WTC11 (cell line): ENCODE data around the gene HDX. TPM values are rescaled to one million over a fixed set of nuclear protein-coding genes. Genes with fewer than 3 reads are reported as not detected.
"Not testable (repeated sequence)": the region's sequence is repeated elsewhere in the genome, so short reads cannot be mapped to it uniquely, and the experiment has no call there.

Experiments
- ATAC-seq: fragments of 200-7000 bp; cut with Tn5 transposase; 2 replicates; pipeline ENCODE4 v1.10.0; 2021; ENCODE audit warnings: mild to moderate bottlenecking, moderate library complexity
- CTCF ChIA-PET: fragments of 300-600 bp; sonication (Branson Sonifier 250); formaldehyde crosslinking; loops from one replicate; lab custom pipeline; 2021; ENCODE audit warnings: antibody characterized with exemption; lab: Charles Lee
- POLR2A ChIA-PET: fragments of 350-600 bp; sonication (Branson Sonifier 250); formaldehyde crosslinking; loops from one replicate; lab custom pipeline; 2021; ENCODE audit warnings: antibody characterized with exemption; lab: Charles Lee
- DNase-seq: peaks from one replicate; pipeline ENCODE4 v3.0.0; 2021; ENCODE audit warnings: low spot score
- H3K27ac Mint-ChIP-seq: 2 replicates; pipeline ENCODE4 v1.8.0; 2021; ENCODE audit warnings: mixed read lengths
- H3K27me3 Mint-ChIP-seq: 2 replicates; pipeline ENCODE4 v1.8.0; 2021; ENCODE audit warnings: low read depth, mild to moderate bottlenecking, moderate library complexity, mixed read lengths
- H3K36me3 Mint-ChIP-seq: 2 replicates; pipeline ENCODE4 v1.8.0; 2021; ENCODE audit warnings: mixed read lengths
- H3K4me1 Mint-ChIP-seq: 2 replicates; pipeline ENCODE4 v1.8.0; 2022; ENCODE audit warnings: mixed read lengths
- H3K4me3 Mint-ChIP-seq: 2 replicates; pipeline ENCODE4 v1.8.0; 2021; ENCODE audit warnings: mild to moderate bottlenecking, moderate library complexity, mixed read lengths
- H3K9me3 Mint-ChIP-seq: 2 replicates; pipeline ENCODE4 v1.8.0; 2021; ENCODE audit warnings: mixed read lengths
- AFF4 ChIP-seq: sonication (generic); formaldehyde crosslinking; IDR thresholded peaks from 2 replicates; pipeline ENCODE4 v1.8.1; 2023; ENCODE audit warnings: mild to moderate bottlenecking, missing genetic modification reagents, borderline replicate concordance
- CDX4 ChIP-seq: fragments of 250-450 bp; sonication (Bioruptor Pico); IDR thresholded peaks from 2 replicates; pipeline ENCODE4 v1.9.0; 2021; ENCODE audit warnings: moderate library complexity, mild to moderate bottlenecking, inconsistent platforms, borderline replicate concordance
- HMGA2 ChIP-seq: fragments of 250-450 bp; sonication (Bioruptor Pico); IDR thresholded peaks from 2 replicates; pipeline ENCODE4 v1.4.0; 2021; ENCODE audit warnings: mild to moderate bottlenecking, moderate library complexity
- IRF2 ChIP-seq: sonication (generic); formaldehyde crosslinking; IDR thresholded peaks from 2 replicates; pipeline ENCODE4 v1.8.0; 2022; ENCODE audit warnings: low read depth, missing genetic modification reagents, borderline replicate concordance
- JUN ChIP-seq: sonication (generic); formaldehyde crosslinking; IDR thresholded peaks from 2 replicates; pipeline ENCODE4 v1.8.0; 2023; ENCODE audit warnings: mild to moderate bottlenecking, missing genetic modification reagents
- MXD4 ChIP-seq: fragments of 250-450 bp; sonication (Bioruptor Pico); IDR thresholded peaks from 2 replicates; pipeline ENCODE4 v1.8.0; 2021; ENCODE audit warnings: mild to moderate bottlenecking, moderate library complexity, borderline replicate concordance
- NR3C1 ChIP-seq: sonication (generic); formaldehyde crosslinking; conservative IDR thresholded peaks from 2 replicates; pipeline ENCODE4 v1.8.1; 2023; ENCODE audit warnings: low read depth, mild to moderate bottlenecking, missing genetic modification reagents
- OVOL2 ChIP-seq: fragments of 250-450 bp; sonication (Bioruptor Pico); IDR thresholded peaks from 2 replicates; pipeline ENCODE4 v1.9.0; 2021; ENCODE audit warnings: mild to moderate bottlenecking, borderline replicate concordance
- PREB ChIP-seq: sonication (generic); formaldehyde crosslinking; IDR thresholded peaks from 2 replicates; pipeline ENCODE4 v1.8.1; 2022; ENCODE audit warnings: mild to moderate bottlenecking, missing genetic modification reagents, moderate library complexity, borderline replicate concordance
- PRRX2 ChIP-seq: fragments of 250-450 bp; sonication (Bioruptor Pico); IDR thresholded peaks from 2 replicates; pipeline ENCODE4 v1.8.0; 2021; ENCODE audit warnings: mild to moderate bottlenecking
- RORB ChIP-seq: fragments of 250-450 bp; sonication (Bioruptor Pico); IDR thresholded peaks from 2 replicates; pipeline ENCODE4 v1.9.0; 2021; ENCODE audit warnings: mild to moderate bottlenecking
- SMAD3 ChIP-seq: sonication (generic); formaldehyde crosslinking; IDR thresholded peaks from 2 replicates; pipeline ENCODE4 v1.8.0; 2022; ENCODE audit warnings: missing genetic modification reagents, mild to moderate bottlenecking, borderline replicate concordance
- SMAD4 ChIP-seq: sonication (generic); formaldehyde crosslinking; IDR thresholded peaks from 2 replicates; pipeline ENCODE4 v1.8.0; 2022; ENCODE audit warnings: mild to moderate bottlenecking, missing genetic modification reagents
- SP1 ChIP-seq: sonication (generic); formaldehyde crosslinking; conservative IDR thresholded peaks from 2 replicates; pipeline ENCODE4 v1.8.1; 2022; ENCODE audit warnings: missing genetic modification reagents
- ZNF138 ChIP-seq: sonication (generic); formaldehyde crosslinking; conservative IDR thresholded peaks from 2 replicates; pipeline ENCODE4 v1.8.1; 2022; ENCODE audit warnings: mild to moderate bottlenecking, moderate library complexity, missing genetic modification reagents
- ZNF416 ChIP-seq: fragments of 250-450 bp; sonication (Bioruptor Pico); IDR thresholded peaks from 2 replicates; pipeline ENCODE4 v1.9.0; 2021; ENCODE audit warnings: mild to moderate bottlenecking, inconsistent platforms
- total RNA-seq: library from RNA; stranded (reverse); gene quantifications from 3 replicates; pipeline ENCODE4 v1.2.3, GENCODE V29; 2021
- TF ChIP-seq, protein P1 (sequence below): sonication (generic); formaldehyde crosslinking; IDR thresholded peaks from 2 replicates; pipeline ENCODE4 v1.8.1; 2023; ENCODE audit warnings: mild to moderate bottlenecking, moderate library complexity, missing genetic modification reagents
- TF ChIP-seq, protein P2 (sequence below): sonication (generic); formaldehyde crosslinking; IDR thresholded peaks from 2 replicates; pipeline ENCODE4 v1.8.0; 2023; ENCODE audit warnings: missing genetic modification reagents, mild to moderate bottlenecking, borderline replicate concordance

Gene HDX
- total RNA-seq, 1 experiment from 2014 or later, result 6.3 TPM

DNA sequence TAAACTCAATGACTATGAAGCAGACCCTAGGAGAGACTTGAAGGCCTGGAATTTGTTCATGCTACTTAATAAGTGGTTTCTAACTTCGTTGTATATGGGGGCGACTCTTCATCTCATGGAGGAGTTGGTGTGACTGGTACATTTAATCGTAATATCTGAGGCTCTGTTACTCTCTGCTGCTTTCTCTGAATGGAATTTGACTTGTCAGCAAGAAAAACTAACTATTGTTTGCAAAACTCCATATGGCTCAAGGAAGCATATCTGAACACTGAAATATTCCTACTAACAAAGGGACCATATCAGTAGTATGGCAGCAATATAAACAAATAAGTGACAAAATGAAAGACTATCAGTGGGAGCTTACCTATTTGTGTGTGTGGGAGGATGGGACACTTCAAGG, 182.2 kb downstream of the HDX start (continued):
- TF ChIP-seq, protein P1, sequence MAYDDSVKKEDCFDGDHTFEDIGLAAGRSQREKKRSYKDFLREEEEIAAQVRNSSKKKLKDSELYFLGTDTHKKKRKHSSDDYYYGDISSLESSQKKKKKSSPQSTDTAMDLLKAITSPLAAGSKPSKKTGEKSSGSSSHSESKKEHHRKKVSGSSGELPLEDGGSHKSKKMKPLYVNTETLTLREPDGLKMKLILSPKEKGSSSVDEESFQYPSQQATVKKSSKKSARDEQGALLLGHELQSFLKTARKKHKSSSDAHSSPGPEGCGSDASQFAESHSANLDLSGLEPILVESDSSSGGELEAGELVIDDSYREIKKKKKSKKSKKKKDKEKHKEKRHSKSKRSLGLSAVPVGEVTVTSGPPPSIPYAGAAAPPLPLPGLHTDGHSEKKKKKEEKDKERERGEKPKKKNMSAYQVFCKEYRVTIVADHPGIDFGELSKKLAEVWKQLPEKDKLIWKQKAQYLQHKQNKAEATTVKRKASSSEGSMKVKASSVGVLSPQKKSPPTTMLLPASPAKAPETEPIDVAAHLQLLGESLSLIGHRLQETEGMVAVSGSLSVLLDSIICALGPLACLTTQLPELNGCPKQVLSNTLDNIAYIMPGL (CRISPR knock-in tag), result no peak
- TF ChIP-seq MXD4 (CRISPR knock-in tag) (no peak), ZNF416 (CRISPR knock-in tag) (no peak), CDX4 (no peak), SMAD4 (CRISPR knock-in tag) (no peak), PREB (CRISPR knock-in tag) (no peak), ZNF138 (CRISPR knock-in tag) (no peak), NR3C1 (CRISPR knock-in tag) (no peak)

DNA sequence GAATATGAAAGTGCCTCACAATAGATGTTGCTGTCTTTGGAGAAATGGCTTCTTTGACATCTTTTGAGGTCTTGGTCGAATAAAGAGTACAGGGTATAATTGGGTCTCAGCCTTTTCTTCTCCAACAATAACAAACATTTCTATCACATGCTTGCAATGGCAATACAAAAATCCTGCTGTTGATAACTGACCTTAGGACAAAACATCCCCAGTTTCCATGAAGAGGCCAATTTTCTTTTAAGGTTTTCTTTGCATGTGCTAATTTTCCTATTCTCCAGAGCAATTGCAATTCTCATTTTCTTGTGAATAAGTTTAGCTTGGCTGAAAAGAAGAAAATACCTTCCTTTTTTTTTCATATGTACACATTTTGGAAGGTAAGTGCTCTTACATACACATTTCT, 183.6 kb downstream of the HDX start:
- peaks cover 14% of the 10 kb centered on the region for H3K9me3 Mint-ChIP-seq
- H3K27ac Mint-ChIP-seq, result peak overlapping the region; percentile 42; the same call in 1 of the 2 replicates
- H3K4me1 Mint-ChIP-seq, result peaks cover 23% of the 10 kb centered on the region
- POLR2A ChIA-PET, result no interaction called here
- DNase-seq (no peak), ATAC-seq (no peak)
- H3K4me3 Mint-ChIP-seq, result no peak overlapping the region
- H3K27me3 Mint-ChIP-seq, result no peaks in the 10 kb centered on the region
- CTCF ChIA-PET, result no interaction called here
- no peak for TF ChIP-seq RORB
- TF ChIP-seq IRF2 (CRISPR knock-in tag), result no peak
- no peak for TF ChIP-seq PRRX2
- TF ChIP-seq SMAD3 (CRISPR knock-in tag), result no peak
- TF ChIP-seq SMAD4 (CRISPR knock-in tag), result no peak
- TF ChIP-seq SP1, result no peak
- TF ChIP-seq, protein P2, sequence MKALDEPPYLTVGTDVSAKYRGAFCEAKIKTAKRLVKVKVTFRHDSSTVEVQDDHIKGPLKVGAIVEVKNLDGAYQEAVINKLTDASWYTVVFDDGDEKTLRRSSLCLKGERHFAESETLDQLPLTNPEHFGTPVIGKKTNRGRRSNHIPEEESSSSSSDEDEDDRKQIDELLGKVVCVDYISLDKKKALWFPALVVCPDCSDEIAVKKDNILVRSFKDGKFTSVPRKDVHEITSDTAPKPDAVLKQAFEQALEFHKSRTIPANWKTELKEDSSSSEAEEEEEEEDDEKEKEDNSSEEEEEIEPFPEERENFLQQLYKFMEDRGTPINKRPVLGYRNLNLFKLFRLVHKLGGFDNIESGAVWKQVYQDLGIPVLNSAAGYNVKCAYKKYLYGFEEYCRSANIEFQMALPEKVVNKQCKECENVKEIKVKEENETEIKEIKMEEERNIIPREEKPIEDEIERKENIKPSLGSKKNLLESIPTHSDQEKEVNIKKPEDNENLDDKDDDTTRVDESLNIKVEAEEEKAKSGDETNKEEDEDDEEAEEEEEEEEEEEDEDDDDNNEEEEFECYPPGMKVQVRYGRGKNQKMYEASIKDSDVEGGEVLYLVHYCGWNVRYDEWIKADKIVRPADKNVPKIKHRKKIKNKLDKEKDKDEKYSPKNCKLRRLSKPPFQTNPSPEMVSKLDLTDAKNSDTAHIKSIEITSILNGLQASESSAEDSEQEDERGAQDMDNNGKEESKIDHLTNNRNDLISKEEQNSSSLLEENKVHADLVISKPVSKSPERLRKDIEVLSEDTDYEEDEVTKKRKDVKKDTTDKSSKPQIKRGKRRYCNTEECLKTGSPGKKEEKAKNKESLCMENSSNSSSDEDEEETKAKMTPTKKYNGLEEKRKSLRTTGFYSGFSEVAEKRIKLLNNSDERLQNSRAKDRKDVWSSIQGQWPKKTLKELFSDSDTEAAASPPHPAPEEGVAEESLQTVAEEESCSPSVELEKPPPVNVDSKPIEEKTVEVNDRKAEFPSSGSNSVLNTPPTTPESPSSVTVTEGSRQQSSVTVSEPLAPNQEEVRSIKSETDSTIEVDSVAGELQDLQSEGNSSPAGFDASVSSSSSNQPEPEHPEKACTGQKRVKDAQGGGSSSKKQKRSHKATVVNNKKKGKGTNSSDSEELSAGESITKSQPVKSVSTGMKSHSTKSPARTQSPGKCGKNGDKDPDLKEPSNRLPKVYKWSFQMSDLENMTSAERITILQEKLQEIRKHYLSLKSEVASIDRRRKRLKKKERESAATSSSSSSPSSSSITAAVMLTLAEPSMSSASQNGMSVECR (CRISPR knock-in tag), result no peak
- TF ChIP-seq OVOL2 (CRISPR knock-in tag), result no peak
- TF ChIP-seq AFF4 (CRISPR knock-in tag), result no peak
- TF ChIP-seq JUN (CRISPR knock-in tag), result no peak
- TF ChIP-seq HMGA2 (CRISPR knock-in tag), result no peak
- H3K36me3 Mint-ChIP-seq, result peaks cover 8% of the 10 kb centered on the region

DNA sequence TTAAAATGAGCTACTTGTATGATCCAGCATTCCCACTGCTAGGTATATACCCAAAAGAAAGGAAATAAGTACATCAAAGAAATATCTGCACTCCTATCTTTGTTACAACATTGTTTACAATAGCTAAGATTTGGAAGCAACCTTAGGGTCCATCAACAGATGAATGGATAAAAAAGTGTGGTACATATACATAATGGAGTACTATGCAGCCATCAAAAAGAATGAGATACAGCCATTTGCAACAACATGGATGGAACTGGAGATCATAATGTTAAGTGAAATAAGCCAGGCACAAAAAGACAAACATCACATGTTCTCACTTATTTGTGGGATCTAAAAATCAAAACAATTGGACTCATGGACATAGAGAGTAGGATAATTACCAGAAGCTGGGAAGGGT, 186.3 kb downstream of the HDX start:
- H3K36me3 Mint-ChIP-seq, POLR2A ChIA-PET, CTCF ChIA-PET, H3K4me3 Mint-ChIP-seq, H3K27ac Mint-ChIP-seq, DNase-seq, H3K27me3 Mint-ChIP-seq, ATAC-seq: not testable (repeated sequence)
- Mint-ChIP-seq H3K4me1 (peaks cover 23% of the 10 kb centered on the region), H3K9me3 (peaks cover 14% of the 10 kb centered on the region)
